ENCODE measurements around the gene KSR2.

Gene KSR2

GRCh38 chr12:117778656-117779055, 190.1 kb downstream of the KSR2 start (continued):
- TF ChIP-seq, protein P1, sequence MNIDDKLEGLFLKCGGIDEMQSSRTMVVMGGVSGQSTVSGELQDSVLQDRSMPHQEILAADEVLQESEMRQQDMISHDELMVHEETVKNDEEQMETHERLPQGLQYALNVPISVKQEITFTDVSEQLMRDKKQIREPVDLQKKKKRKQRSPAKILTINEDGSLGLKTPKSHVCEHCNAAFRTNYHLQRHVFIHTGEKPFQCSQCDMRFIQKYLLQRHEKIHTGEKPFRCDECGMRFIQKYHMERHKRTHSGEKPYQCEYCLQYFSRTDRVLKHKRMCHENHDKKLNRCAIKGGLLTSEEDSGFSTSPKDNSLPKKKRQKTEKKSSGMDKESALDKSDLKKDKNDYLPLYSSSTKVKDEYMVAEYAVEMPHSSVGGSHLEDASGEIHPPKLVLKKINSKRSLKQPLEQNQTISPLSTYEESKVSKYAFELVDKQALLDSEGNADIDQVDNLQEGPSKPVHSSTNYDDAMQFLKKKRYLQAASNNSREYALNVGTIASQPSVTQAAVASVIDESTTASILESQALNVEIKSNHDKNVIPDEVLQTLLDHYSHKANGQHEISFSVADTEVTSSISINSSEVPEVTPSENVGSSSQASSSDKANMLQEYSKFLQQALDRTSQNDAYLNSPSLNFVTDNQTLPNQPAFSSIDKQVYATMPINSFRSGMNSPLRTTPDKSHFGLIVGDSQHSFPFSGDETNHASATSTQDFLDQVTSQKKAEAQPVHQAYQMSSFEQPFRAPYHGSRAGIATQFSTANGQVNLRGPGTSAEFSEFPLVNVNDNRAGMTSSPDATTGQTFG (tag by site-specific recombination; IDR thresholded peaks at IDR 0.05; ENCODE audit: borderline replicate concordance): no peak
- TF ChIP-seq MZF1 (tag by site-specific recombination; IDR thresholded peaks at IDR 0.05; ENCODE audit: borderline replicate concordance) (no peak), ZNF132 (tag by site-specific recombination; IDR thresholded peaks at IDR 0.05; ENCODE audit: borderline replicate concordance) (no peak), ZNF175 (tag by site-specific recombination; IDR thresholded peaks at IDR 0.05) (no peak)
- TF ChIP-seq, protein P2, sequence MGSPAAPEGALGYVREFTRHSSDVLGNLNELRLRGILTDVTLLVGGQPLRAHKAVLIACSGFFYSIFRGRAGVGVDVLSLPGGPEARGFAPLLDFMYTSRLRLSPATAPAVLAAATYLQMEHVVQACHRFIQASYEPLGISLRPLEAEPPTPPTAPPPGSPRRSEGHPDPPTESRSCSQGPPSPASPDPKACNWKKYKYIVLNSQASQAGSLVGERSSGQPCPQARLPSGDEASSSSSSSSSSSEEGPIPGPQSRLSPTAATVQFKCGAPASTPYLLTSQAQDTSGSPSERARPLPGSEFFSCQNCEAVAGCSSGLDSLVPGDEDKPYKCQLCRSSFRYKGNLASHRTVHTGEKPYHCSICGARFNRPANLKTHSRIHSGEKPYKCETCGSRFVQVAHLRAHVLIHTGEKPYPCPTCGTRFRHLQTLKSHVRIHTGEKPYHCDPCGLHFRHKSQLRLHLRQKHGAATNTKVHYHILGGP (tag by site-specific recombination; IDR thresholded peaks at IDR 0.05): no peak

GRCh38 chr12:117774941-117775775, 193.6 kb downstream of the KSR2 start:
- no peaks in the 10 kb centered on the region for H3K9me3 ChIP-seq (ENCODE audit: control insufficient read depth, insufficient read depth, low read depth, low read length)
- ChIA-PET POLR2A (no interaction called here), CTCF (interaction anchor here (0.6 to 1.9 kb wide), 3 partner anchors 37 to 92 kb away, joined by 3 to 10 read pairs (median 3); no protein-coding TSS in a partner anchor)
- H3K27ac ChIP-seq (ENCODE audit: extremely low read depth, low read depth, low read length): no peak overlapping the region
- no peaks in the 10 kb centered on the region for H3K36me3 ChIP-seq (ENCODE audit: control insufficient read depth in 2 of 2, insufficient read depth in 1 of 2, low read length in 2 of 2)
- peaks cover 4% of the 10 kb centered on the region; the same call in 1 of the 2 replicates for H3K4me1 ChIP-seq (ENCODE audit: control insufficient read depth, insufficient read depth, low read length)
- H3K4me3 ChIP-seq (ENCODE audit: low read depth, low read length): no peak overlapping the region
- TF ChIP-seq ZNF184 (tag by site-specific recombination; IDR thresholded peaks at IDR 0.05) (peak; percentile 98), YY1 (tag by site-specific recombination; IDR thresholded peaks at IDR 0.05) (no peak), ZNF335 (tag by site-specific recombination; conservative IDR thresholded peaks at IDR 0.05) (no peak), GLIS1 (tag by site-specific recombination; IDR thresholded peaks at IDR 0.05) (no peak), OSR2 (tag by site-specific recombination; IDR thresholded peaks at IDR 0.05) (0 out of 2 replicates have a peak, but pooled peaks have one; percentile 9), SCRT1 (tag by site-specific recombination; IDR thresholded peaks at IDR 0.05; ENCODE audit: borderline replicate concordance) (no peak), ZBTB8A (tag by site-specific recombination; IDR thresholded peaks at IDR 0.05) (no peak), ZNF596 (tag by site-specific recombination; IDR thresholded peaks at IDR 0.05) (no peak), MZF1 (tag by site-specific recombination; IDR thresholded peaks at IDR 0.05; ENCODE audit: borderline replicate concordance) (peak; percentile 9; the same call in 1 of the 2 replicates), ZNF423 (tag by site-specific recombination; IDR thresholded peaks at IDR 0.05) (no peak)
- TF ChIP-seq, protein P3, sequence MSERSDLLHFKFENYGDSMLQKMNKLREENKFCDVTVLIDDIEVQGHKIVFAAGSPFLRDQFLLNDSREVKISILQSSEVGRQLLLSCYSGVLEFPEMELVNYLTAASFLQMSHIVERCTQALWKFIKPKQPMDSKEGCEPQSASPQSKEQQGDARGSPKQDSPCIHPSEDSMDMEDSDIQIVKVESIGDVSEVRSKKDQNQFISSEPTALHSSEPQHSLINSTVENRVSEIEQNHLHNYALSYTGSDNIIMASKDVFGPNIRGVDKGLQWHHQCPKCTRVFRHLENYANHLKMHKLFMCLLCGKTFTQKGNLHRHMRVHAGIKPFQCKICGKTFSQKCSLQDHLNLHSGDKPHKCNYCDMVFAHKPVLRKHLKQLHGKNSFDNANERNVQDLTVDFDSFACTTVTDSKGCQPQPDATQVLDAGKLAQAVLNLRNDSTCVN (tag by site-specific recombination; optimal IDR thresholded peaks at IDR 0.05): no peak
- TF ChIP-seq, protein P4, sequence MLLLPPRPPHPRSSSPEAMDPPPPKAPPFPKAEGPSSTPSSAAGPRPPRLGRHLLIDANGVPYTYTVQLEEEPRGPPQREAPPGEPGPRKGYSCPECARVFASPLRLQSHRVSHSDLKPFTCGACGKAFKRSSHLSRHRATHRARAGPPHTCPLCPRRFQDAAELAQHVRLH (tag by site-specific recombination; IDR thresholded peaks at IDR 0.05): no peak
- TF ChIP-seq, protein P5, sequence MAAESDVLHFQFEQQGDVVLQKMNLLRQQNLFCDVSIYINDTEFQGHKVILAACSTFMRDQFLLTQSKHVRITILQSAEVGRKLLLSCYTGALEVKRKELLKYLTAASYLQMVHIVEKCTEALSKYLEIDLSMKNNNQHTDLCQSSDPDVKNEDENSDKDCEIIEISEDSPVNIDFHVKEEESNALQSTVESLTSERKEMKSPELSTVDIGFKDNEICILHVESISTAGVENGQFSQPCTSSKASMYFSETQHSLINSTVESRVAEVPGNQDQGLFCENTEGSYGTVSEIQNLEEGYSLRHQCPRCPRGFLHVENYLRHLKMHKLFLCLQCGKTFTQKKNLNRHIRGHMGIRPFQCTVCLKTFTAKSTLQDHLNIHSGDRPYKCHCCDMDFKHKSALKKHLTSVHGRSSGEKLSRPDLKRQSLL (tag by site-specific recombination; IDR thresholded peaks at IDR 0.05): no peak

All from HEK293 (cell line).